ENCODE results near the gene LRP1B.

Gene LRP1B

GRCh38 chr2:140759426-140760156 is 1371.2 kb downstream of the LRP1B start:
- Histone ChIP-seq H3K4me1 (ENCODE audit: control insufficient read depth, insufficient read depth, low read length) (no peaks in the 10 kb centered on the region), H3K9ac (ENCODE audit: low read length in 2 of 2) (no peak overlapping the region), H3K9me3 (ENCODE audit: control insufficient read depth in 2 of 2, low read length in 2 of 2) (peaks cover 0 to 2% of the 10 kb centered on the region in 2 donors), H3K27ac (ENCODE audit: low read length) (no peak overlapping the region), H3K27me3 (ENCODE audit: control insufficient read depth in 1 of 2, insufficient read depth in 2 of 2, low read length in 2 of 2) (no peaks in the 10 kb centered on the region), H3K4me3 (ENCODE audit: low read length in 2 of 2) (no peak overlapping the region), H3K36me3 (ENCODE audit: control insufficient read depth in 2 of 2, insufficient read depth in 2 of 2, low read length in 2 of 2) (no peaks in the 10 kb centered on the region)

GRCh38 chr2:140747665-140748064 is 1383.2 kb downstream of the LRP1B start:
- H3K36me3 ChIP-seq (ENCODE audit: control insufficient read depth in 2 of 2, insufficient read depth in 2 of 2, low read length in 2 of 2) = no peaks in the 10 kb centered on the region
- no peak overlapping the region for H3K9ac ChIP-seq (ENCODE audit: low read length in 2 of 2)
- no peaks in the 10 kb centered on the region for H3K27me3 ChIP-seq (ENCODE audit: control insufficient read depth in 1 of 2, insufficient read depth in 2 of 2, low read length in 2 of 2)
- no peak overlapping the region for H3K4me3 ChIP-seq (ENCODE audit: low read length in 2 of 2)
- no peaks in the 10 kb centered on the region for H3K9me3 ChIP-seq (ENCODE audit: control insufficient read depth in 2 of 2, low read length in 2 of 2)
- no peaks in the 10 kb centered on the region for H3K4me1 ChIP-seq (ENCODE audit: control insufficient read depth, insufficient read depth, low read length)
- no peak overlapping the region for H3K27ac ChIP-seq (ENCODE audit: low read length)

- no peak overlapping the region for H3K27ac ChIP-seq (ENCODE audit: low read length)
- no peak overlapping the region for H3K4me3 ChIP-seq (ENCODE audit: low read length in 2 of 2)
- no peaks in the 10 kb centered on the region for H3K36me3 ChIP-seq (ENCODE audit: control insufficient read depth in 2 of 2, insufficient read depth in 2 of 2, low read length in 2 of 2)
- H3K27me3 ChIP-seq (ENCODE audit: control insufficient read depth in 1 of 2, insufficient read depth in 2 of 2, low read length in 2 of 2) = no peaks in the 10 kb centered on the region
- no peak overlapping the region for H3K9ac ChIP-seq (ENCODE audit: low read length in 2 of 2)
- H3K4me1 ChIP-seq (ENCODE audit: control insufficient read depth, insufficient read depth, low read length) = no peaks in the 10 kb centered on the region
- no peaks in the 10 kb centered on the region for H3K9me3 ChIP-seq (ENCODE audit: control insufficient read depth in 2 of 2, low read length in 2 of 2)
These were observed 1383.7 kb downstream of the LRP1B start for GRCh38 chr2:140747090-140747489.

- no peak overlapping the region for H3K9ac ChIP-seq (ENCODE audit: low read length in 2 of 2)
- no peaks in the 10 kb centered on the region for H3K9me3 ChIP-seq (ENCODE audit: control insufficient read depth in 2 of 2, low read length in 2 of 2)
- no peaks in the 10 kb centered on the region for H3K36me3 ChIP-seq (ENCODE audit: control insufficient read depth in 2 of 2, insufficient read depth in 2 of 2, low read length in 2 of 2)
- no peak overlapping the region for H3K27ac ChIP-seq (ENCODE audit: low read length)
- H3K27me3 ChIP-seq (ENCODE audit: control insufficient read depth in 1 of 2, insufficient read depth in 2 of 2, low read length in 2 of 2) = no peaks in the 10 kb centered on the region
- no peaks in the 10 kb centered on the region for H3K4me1 ChIP-seq (ENCODE audit: control insufficient read depth, insufficient read depth, low read length)
- H3K4me3 ChIP-seq (ENCODE audit: low read length in 2 of 2) = no peak overlapping the region
These were observed 1386.4 kb downstream of the LRP1B start for GRCh38 chr2:140744379-140744778.

GRCh38 chr2:140737006-140737405 is 1393.8 kb downstream of the LRP1B start:
- no peak overlapping the region for H3K4me3 ChIP-seq (ENCODE audit: low read length in 2 of 2)
- no peaks in the 10 kb centered on the region for H3K9me3 ChIP-seq (ENCODE audit: control insufficient read depth in 2 of 2, low read length in 2 of 2)
- H3K27ac ChIP-seq (ENCODE audit: low read length) = no peak overlapping the region
- H3K9ac ChIP-seq (ENCODE audit: low read length in 2 of 2) = no peak overlapping the region
- H3K36me3 ChIP-seq (ENCODE audit: control insufficient read depth in 2 of 2, insufficient read depth in 2 of 2, low read length in 2 of 2) = no peaks in the 10 kb centered on the region
- no peaks in the 10 kb centered on the region for H3K27me3 ChIP-seq (ENCODE audit: control insufficient read depth in 1 of 2, insufficient read depth in 2 of 2, low read length in 2 of 2)
- H3K4me1 ChIP-seq (ENCODE audit: control insufficient read depth, insufficient read depth, low read length) = no peaks in the 10 kb centered on the region

GRCh38 chr2:140734992-140735391 is 1395.8 kb downstream of the LRP1B start:
- Histone ChIP-seq H3K27ac (ENCODE audit: low read length) (no peak overlapping the region), H3K9ac (ENCODE audit: low read length in 2 of 2) (no peak overlapping the region), H3K27me3 (ENCODE audit: control insufficient read depth in 1 of 2, insufficient read depth in 2 of 2, low read length in 2 of 2) (no peaks in the 10 kb centered on the region), H3K4me3 (ENCODE audit: low read length in 2 of 2) (no peak overlapping the region), H3K4me1 (ENCODE audit: control insufficient read depth, insufficient read depth, low read length) (no peaks in the 10 kb centered on the region), H3K9me3 (ENCODE audit: control insufficient read depth in 2 of 2, low read length in 2 of 2) (no peaks in the 10 kb centered on the region), H3K36me3 (ENCODE audit: control insufficient read depth in 2 of 2, insufficient read depth in 2 of 2, low read length in 2 of 2) (no peaks in the 10 kb centered on the region)

GRCh38 chr2:140718999-140719398 is 1411.8 kb downstream of the LRP1B start:
- no peak overlapping the region for H3K9ac ChIP-seq (ENCODE audit: low read length in 2 of 2)

GRCh38 chr2:140717481-140717880 is 1413.3 kb downstream of the LRP1B start:
- Histone ChIP-seq H3K9me3 (ENCODE audit: control insufficient read depth in 2 of 2, low read length in 2 of 2) (no peaks in the 10 kb centered on the region), H3K4me1 (ENCODE audit: control insufficient read depth, insufficient read depth, low read length) (no peaks in the 10 kb centered on the region), H3K27me3 (ENCODE audit: control insufficient read depth in 1 of 2, insufficient read depth in 2 of 2, low read length in 2 of 2) (no peaks in the 10 kb centered on the region), H3K36me3 (ENCODE audit: control insufficient read depth in 2 of 2, insufficient read depth in 2 of 2, low read length in 2 of 2) (no peaks in the 10 kb centered on the region), H3K27ac (ENCODE audit: low read length) (no peak overlapping the region), H3K4me3 (ENCODE audit: low read length in 2 of 2) (no peak overlapping the region), H3K9ac (ENCODE audit: low read length in 2 of 2) (no peak overlapping the region)

More at GRCh38 chr2:140718999-140719398, 1411.8 kb downstream of the LRP1B start:
- H3K4me1 ChIP-seq (ENCODE audit: control insufficient read depth, insufficient read depth, low read length) = no peaks in the 10 kb centered on the region
- H3K9me3 ChIP-seq (ENCODE audit: control insufficient read depth in 2 of 2, low read length in 2 of 2) = no peaks in the 10 kb centered on the region
- no peak overlapping the region for H3K4me3 ChIP-seq (ENCODE audit: low read length in 2 of 2)
- H3K36me3 ChIP-seq (ENCODE audit: control insufficient read depth in 2 of 2, insufficient read depth in 2 of 2, low read length in 2 of 2) = no peaks in the 10 kb centered on the region
- no peaks in the 10 kb centered on the region for H3K27me3 ChIP-seq (ENCODE audit: control insufficient read depth in 1 of 2, insufficient read depth in 2 of 2, low read length in 2 of 2)
- no peak overlapping the region for H3K27ac ChIP-seq (ENCODE audit: low read length)

- no peak overlapping the region for H3K27ac ChIP-seq (ENCODE audit: low read length)
- H3K36me3 ChIP-seq (ENCODE audit: control insufficient read depth in 2 of 2, insufficient read depth in 2 of 2, low read length in 2 of 2) = no peaks in the 10 kb centered on the region
- no peaks in the 10 kb centered on the region for H3K4me1 ChIP-seq (ENCODE audit: control insufficient read depth, insufficient read depth, low read length)
- no peaks in the 10 kb centered on the region for H3K27me3 ChIP-seq (ENCODE audit: control insufficient read depth in 1 of 2, insufficient read depth in 2 of 2, low read length in 2 of 2)
- no peak overlapping the region for H3K9ac ChIP-seq (ENCODE audit: low read length in 2 of 2)
- H3K4me3 ChIP-seq (ENCODE audit: low read length in 2 of 2) = no peak overlapping the region
- H3K9me3 ChIP-seq (ENCODE audit: control insufficient read depth in 2 of 2, low read length in 2 of 2) = no peaks in the 10 kb centered on the region
These were observed 1416.2 kb downstream of the LRP1B start for GRCh38 chr2:140714586-140714985.

- H3K27me3 ChIP-seq (ENCODE audit: control insufficient read depth in 1 of 2, insufficient read depth in 2 of 2, low read length in 2 of 2) = no peaks in the 10 kb centered on the region
- H3K4me3 ChIP-seq (ENCODE audit: low read length in 2 of 2) = no peak overlapping the region
- H3K9me3 ChIP-seq (ENCODE audit: control insufficient read depth in 2 of 2, low read length in 2 of 2) = no peaks in the 10 kb centered on the region
- no peaks in the 10 kb centered on the region for H3K36me3 ChIP-seq (ENCODE audit: control insufficient read depth in 2 of 2, insufficient read depth in 2 of 2, low read length in 2 of 2)
- no peak overlapping the region for H3K9ac ChIP-seq (ENCODE audit: low read length in 2 of 2)
- no peaks in the 10 kb centered on the region for H3K4me1 ChIP-seq (ENCODE audit: control insufficient read depth, insufficient read depth, low read length)
- no peak overlapping the region for H3K27ac ChIP-seq (ENCODE audit: low read length)
These were observed 1418.9 kb downstream of the LRP1B start for GRCh38 chr2:140711867-140712266.

GRCh38 chr2:140701726-140702125 is 1429.1 kb downstream of the LRP1B start:
- Histone ChIP-seq H3K36me3 (ENCODE audit: control insufficient read depth in 2 of 2, insufficient read depth in 2 of 2, low read length in 2 of 2) (no peaks in the 10 kb centered on the region), H3K4me1 (ENCODE audit: control insufficient read depth, insufficient read depth, low read length) (no peaks in the 10 kb centered on the region)

More at GRCh38 chr2:140701726-140702125, 1429.1 kb downstream of the LRP1B start:
- Histone ChIP-seq H3K9me3 (ENCODE audit: control insufficient read depth in 2 of 2, low read length in 2 of 2) (no peaks in the 10 kb centered on the region), H3K27ac (ENCODE audit: low read length) (no peak overlapping the region), H3K27me3 (ENCODE audit: control insufficient read depth in 1 of 2, insufficient read depth in 2 of 2, low read length in 2 of 2) (no peaks in the 10 kb centered on the region), H3K9ac (ENCODE audit: low read length in 2 of 2) (no peak overlapping the region), H3K4me3 (ENCODE audit: low read length in 2 of 2) (no peak overlapping the region)

All from stomach smooth muscle (tissue), 2 donors.